Esophagus muscularis mucosa (tissue), 4 donors: ENCODE data around the gene GBA2.

Experiments
- CTCF ChIP-seq, 3 experiments: fragments of 200-600 bp in 2 of 3; fragments of 450-650 bp in 1 of 3; sonication (generic) in 2 of 3; IDR thresholded peaks; one replicate each; pipeline ENCODE4 v1.5.1; 2017 to 2019; ENCODE audit warnings: antibody characterized with exemption in 3 of 3, mild to moderate bottlenecking in 2 of 3, moderate library complexity in 1 of 3
- EP300 ChIP-seq: sonication (generic); formaldehyde crosslinking; IDR thresholded peaks from one replicate; pipeline ENCODE4 v1.6.1; 2017; ENCODE audit warnings: antibody characterized with exemption
- POLR2A ChIP-seq: fragments of 450-650 bp; IDR thresholded peaks from one replicate; pipeline ENCODE4 v1.6.1; 2017; ENCODE audit warnings: antibody characterized with exemption, moderate library complexity, mild to moderate bottlenecking, low read depth
- POLR2AphosphoS5 ChIP-seq, 2 donors: sonication (generic); formaldehyde crosslinking; IDR thresholded peaks; one replicate each; pipeline ENCODE4 v1.6.1; 2017; ENCODE audit warnings: antibody characterized with exemption in 2 of 2

- no peak for TF ChIP-seq EP300
- TF ChIP-seq POLR2A = no peak
- TF ChIP-seq CTCF (IDR thresholded peaks at IDR 0.05) = no peak
- TF ChIP-seq POLR2AphosphoS5 (IDR thresholded peaks at IDR 0.05) = no peak
These were observed 34.4 kb upstream of the GBA2 start for GRCh38 chr9:35783418-35783817.
